HEK293T (cell line): Measurements from ENCODE around the gene TRIM62.

Experiments used
- BHLHE40 ChIP-seq: fragments of 450-650 bp; IDR thresholded peaks from 2 replicates; pipeline ENCODE4 v1.6.1; 2016; ENCODE audit warnings: mild to moderate bottlenecking, moderate library complexity, borderline replicate concordance
- CTBP1 ChIP-seq: fragments of 450-650 bp; IDR thresholded peaks from 2 replicates; pipeline ENCODE4 v1.6.1; 2016; ENCODE audit warnings: borderline replicate concordance
- ELF4 ChIP-seq: fragments of 450-650 bp; IDR thresholded peaks from 2 replicates; pipeline ENCODE4 v1.6.1; 2017; ENCODE audit warnings: antibody characterized with exemption
- FOXA1 ChIP-seq: fragments of 450-650 bp; IDR thresholded peaks from 2 replicates; pipeline ENCODE4 v1.6.1; 2016; ENCODE audit warnings: mild to moderate bottlenecking
- FOXM1 ChIP-seq: fragments of 450-650 bp; IDR thresholded peaks from 2 replicates; pipeline ENCODE4 v1.6.1; 2017; ENCODE audit warnings: mild to moderate bottlenecking, borderline replicate concordance
- HDGF ChIP-seq: fragments of 450-650 bp; IDR thresholded peaks from 2 replicates; pipeline ENCODE4 v1.6.1; 2017; ENCODE audit warnings: antibody characterized with exemption, borderline replicate concordance
- NFRKB ChIP-seq: fragments of 450-650 bp; IDR thresholded peaks from 2 replicates; pipeline ENCODE4 v1.6.1; 2016; ENCODE audit warnings: mild to moderate bottlenecking, moderate library complexity
- PKNOX1 ChIP-seq: fragments of 450-650 bp; IDR thresholded peaks from 2 replicates; pipeline ENCODE4 v1.6.1; 2016
- SP1 ChIP-seq: fragments of 450-650 bp; IDR thresholded peaks from 2 replicates; pipeline ENCODE4 v1.6.1; 2017
- SUZ12 ChIP-seq: fragments of 450-650 bp; IDR thresholded peaks from 2 replicates; pipeline ENCODE4 v1.6.1; 2016; ENCODE audit warnings: mild to moderate bottlenecking
- TARDBP ChIP-seq: fragments of 450-650 bp; IDR thresholded peaks from 2 replicates; pipeline ENCODE4 v1.6.1; 2016
- ZNF384 ChIP-seq: fragments of 450-650 bp; IDR thresholded peaks from 2 replicates; pipeline ENCODE4 v1.6.1; 2016

GRCh38 chr1:33191731-33192275 is 10.0 kb upstream of the TRIM62 start:
- TF ChIP-seq NFRKB (no peak), HDGF (no peak), TARDBP (no peak), FOXM1 (no peak), ELF4 (no peak), SP1 (no peak), CTBP1 (no peak), SUZ12 (no peak), BHLHE40 (no peak), ZNF384 (no peak), FOXA1 (no peak), PKNOX1 (no peak)
